GM21786 (cell line): Measurements from ENCODE around the gene AZU1.
"Not testable (repeated sequence)": the region's sequence is repeated elsewhere in the genome, so short reads cannot be mapped to it uniquely, and the experiment has no call there.

Experiments
- ATAC-seq: cut with Tn5 transposase; IDR thresholded peaks from one replicate; pipeline ENCODE4 v1.9.1; 2021; ENCODE audit not compliant: unreplicated experiment

Gene AZU1

DNA sequence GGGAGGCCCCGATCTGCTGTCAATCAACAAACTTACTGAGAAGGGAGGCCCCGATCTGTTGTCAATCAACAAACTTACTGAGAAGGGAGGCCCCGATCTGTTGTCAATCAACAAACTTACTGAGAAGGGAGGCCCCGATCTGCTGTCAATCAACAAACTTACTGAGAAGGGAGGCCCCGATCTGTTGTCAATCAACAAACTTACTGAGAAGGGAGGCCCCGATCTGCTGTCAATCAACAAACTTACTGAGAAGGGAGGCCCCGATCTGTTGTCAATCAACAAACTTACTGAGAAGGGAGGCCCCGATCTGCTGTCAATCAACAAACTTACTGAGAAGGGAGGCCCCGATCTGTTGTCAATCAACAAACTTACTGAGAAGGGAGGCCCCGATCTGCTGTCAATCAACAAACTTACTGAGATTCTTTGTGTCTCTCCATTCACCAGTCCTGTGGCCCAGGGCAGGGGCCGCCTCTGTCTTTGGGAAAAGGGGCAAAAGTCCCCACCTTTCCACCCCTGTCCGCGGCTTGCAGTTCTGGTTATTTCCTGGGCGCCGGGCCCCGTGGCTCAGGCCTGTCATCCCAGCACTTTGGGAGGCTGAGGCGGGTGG, 26.1 kb downstream of the AZU1 start:
- not testable (repeated sequence) for ATAC-seq

DNA sequence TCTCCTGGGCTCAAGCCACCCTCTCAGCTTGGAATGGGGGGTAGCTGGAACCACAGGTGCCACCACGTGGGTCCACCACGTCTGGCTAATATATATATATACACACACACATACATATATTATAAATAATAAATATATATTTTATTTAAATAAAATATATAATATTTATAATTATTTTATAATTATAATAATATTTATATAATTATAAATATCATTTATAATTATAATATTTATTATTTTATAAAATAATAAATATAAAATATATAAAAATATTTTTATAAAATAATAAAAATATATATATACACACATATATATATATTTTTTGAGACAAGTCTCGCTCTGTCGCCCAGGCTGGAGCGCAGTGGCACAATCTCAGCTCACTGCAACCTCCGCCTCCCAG, 26.9 kb downstream of the AZU1 start:
- ATAC-seq: no peak

GRCh38 chr19:855142-855541, 27.5 kb downstream of the AZU1 start:
- no peak for ATAC-seq

- no peak for ATAC-seq
These were observed 28.0 kb downstream of the AZU1 start for GRCh38 chr19:855566-856120.

DNA sequence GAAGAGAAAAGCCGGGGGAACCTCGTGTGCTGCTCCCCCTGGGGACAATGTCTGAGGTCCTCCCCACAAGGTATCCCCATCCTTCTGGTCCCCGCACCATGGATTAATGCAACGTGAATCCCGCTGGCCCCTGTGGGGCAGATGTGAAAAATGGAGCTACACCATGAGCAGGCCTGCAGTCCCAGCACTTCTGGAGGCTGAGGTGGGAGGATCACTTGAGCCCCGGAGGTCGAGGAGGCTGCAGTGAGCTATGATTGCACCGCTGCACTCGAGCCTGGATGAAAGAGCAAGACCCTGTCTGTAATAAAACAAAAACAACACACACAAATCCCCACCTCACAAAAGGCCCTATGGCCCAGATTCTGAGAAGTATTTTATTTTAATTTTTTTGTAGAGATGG, 30.6 kb downstream of the AZU1 start:
- no peak for ATAC-seq

DNA sequence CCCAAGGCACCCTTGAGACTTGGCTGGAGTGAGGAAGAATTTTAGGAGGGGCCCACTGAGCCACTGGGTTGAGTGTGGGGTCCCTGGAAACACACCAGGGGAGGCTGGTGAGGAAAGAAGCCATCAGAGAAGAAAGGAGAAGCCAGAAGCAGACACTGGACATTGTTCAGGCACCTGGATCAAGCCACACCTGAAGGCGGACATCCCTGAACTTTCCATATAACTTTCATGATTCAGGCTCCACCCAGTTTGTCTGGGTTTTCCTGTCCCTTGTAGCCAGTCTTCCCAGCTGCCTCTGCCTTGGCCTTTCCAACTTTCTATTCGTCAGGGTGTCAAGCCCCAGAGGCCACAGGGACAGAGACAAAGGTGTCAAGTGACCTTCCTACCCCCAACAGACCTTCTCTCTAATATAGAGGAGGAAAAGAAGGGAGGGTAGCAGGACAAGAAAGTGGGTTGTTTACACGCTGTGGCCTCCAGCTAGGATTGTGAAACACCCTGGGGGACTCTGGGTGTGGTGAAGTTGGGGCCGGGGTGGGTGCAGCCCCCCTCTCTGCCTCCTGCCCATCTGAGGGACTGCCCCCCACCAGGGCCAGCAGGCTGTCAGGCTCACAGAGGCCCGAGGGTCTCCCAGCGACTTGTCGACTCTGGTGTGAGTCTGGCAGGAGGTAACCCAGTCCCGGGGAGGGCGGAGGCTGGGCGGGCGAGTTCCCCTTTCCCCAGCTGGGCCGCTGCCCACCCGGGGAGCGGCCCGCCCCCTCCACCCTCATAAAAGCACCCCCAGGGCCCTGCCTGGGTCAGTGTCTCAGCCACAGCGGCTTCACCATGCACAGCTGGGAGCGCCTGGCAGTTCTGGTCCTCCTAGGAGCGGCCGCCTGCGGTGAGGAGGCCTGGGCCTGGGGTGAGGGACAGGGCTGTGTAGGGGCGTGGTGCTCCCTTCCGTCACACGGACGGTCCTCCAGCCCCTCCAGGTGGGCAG, 31.5 kb downstream of the AZU1 start, which contains the start of gene CFD:
CFD (plus strand) TSS at position 797 of the 976 bp plus-strand sequence; CDS start at position 823, 26 bp downstream.
- ATAC-seq: no peak

- no peak for ATAC-seq
These were observed 33.6 kb downstream of the AZU1 start for GRCh38 chr19:861141-861755.

GRCh38 chr19:861756-862580, 34.3 kb downstream of the AZU1 start:
- ATAC-seq: no peak

DNA sequence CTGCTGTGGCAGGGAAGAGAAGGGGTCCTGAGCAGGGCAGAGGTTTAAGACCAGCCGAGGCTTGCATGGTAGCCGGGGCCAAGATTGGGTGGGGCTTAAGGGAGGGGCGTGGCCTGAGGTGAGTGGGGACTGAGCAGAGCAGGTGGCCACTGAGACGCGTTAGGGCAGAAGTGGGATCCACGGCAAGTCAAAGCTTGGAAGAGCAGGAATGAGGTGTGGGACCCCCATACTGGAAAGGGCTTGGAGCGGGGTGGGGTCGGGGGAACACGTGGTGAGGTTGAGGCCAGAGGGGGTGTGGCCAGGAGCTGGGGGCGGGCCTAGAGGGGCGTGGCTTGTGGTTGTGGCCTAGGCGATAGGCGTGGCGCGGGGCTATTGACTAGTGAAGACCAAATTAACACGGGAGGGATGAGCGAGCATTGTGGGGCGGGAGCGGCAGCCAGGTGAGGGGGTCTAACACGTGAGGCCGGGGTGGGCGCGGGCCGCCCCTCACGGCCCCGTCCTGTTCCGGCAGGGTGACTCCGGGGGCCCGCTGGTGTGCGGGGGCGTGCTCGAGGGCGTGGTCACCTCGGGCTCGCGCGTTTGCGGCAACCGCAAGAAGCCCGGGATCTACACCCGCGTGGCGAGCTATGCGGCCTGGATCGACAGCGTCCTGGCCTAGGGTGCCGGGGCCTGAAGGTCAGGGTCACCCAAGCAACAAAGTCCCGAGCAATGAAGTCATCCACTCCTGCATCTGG, 35.1 kb downstream of the AZU1 start:
- no peak for ATAC-seq

DNA sequence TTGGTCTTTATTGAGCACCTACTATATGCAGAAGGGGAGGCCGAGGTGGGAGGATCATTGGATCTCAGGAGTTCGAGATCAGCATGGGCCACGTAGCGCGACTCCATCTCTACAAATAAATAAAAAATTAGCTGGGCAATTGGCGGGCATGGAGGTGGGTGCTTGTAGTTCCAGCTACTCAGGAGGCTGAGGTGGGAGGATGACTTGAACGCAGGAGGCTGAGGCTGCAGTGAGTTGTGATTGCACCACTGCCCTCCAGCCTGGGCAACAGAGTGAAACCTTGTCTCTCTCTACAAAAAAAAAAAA, 35.6 kb downstream of the AZU1 start:
- ATAC-seq: no peak

DNA sequence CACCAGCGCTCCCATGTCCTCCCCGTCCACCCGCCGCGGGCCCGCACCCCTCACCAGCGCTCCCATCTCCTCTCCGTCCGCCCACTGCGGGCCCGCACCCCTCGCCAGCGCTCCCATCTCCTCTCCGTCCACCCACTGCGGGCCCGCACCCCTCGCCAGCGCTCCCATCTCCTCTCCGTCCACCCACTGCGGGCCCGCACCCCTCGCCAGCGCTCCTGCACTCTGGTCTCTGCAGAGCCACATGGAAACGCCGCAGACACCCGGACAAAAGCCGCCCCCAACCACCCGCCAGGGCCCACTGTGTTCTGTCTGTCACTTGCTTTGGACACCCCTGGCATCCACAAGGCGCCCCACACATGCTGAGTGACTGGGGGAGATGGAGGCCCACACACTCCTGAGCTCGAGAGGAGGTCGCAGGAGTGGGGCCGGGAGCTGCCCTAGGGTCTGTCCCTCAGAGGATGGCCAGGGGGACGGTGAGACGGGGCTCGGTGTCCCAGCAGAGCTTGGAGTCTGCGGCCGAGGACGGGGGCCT, 39.2 kb downstream of the AZU1 start:
- ATAC-seq: no peak

- no peak for ATAC-seq
These were observed 39.7 kb downstream of the AZU1 start for GRCh38 chr19:867301-867793.

DNA sequence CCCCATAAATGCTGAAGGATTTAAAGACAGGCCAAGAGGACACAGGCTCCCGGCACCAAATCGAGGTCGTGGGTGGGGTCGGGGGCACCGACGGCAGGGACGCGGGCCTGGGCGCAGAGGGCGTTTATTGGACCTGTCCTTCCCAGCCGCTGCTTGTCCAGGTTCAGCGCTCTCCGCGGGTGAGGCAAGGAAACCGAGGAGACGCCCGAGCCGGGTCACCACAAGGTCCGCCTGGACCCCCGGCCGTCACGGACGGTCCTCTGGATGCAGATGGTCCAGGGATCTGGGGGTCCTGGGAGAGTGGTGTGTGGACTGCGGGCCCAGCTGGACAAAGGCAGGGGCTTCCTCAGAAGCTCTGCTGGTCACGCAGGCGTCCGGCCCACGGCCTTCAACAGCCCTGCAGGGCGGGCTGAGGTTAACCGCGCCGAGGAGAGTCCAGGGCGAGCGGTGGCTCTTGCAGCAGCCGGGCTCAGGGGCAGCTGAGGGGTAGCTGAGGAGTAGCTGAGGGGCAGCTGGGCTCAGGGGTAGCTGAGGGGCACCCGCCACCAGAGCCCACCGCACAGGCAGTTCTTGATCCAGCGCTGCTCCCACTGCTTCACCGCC, 40.3 kb downstream of the AZU1 start:
- ATAC-seq: no peak

GRCh38 chr19:868458-869244, 41.0 kb downstream of the AZU1 start:
- ATAC-seq: no peak

GRCh38 chr19:869245-870177, 41.9 kb downstream of the AZU1 start:
- ATAC-seq: no peak

GRCh38 chr19:870314-870713, 42.7 kb downstream of the AZU1 start:
- no peak for ATAC-seq

DNA sequence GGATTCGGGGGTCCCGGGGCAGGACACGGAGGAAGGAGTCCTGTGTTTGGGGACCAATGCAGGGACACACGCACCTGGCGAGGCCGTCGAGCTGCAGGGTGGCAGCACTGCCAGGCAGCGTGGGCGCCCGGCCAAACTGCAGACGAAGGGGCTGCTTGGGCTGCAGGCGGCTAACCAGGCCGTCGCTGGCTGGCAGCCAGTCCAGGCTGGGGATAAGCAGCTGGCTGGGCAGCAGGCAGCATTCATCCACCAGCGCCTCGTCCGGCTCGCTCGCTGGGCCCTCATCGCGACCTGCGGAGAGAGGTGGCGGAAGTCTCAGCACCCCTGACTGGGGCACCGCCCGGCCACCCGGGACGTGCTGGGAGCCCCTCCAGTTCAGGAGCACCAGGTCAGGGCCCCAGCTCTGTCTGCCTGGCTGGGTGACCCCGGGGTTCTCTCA, 43.3 kb downstream of the AZU1 start:
- ATAC-seq: no peak
